CD4-positive, alpha-beta T cell treated with Interleukin-2 at 100 ng/mL for 4 hours (primary cell): Measurements from ENCODE around the gene FTO.

Experiments
- DNase-seq: peaks from one replicate; pipeline ENCODE4 v3.0.0-alpha.2; 2020; ENCODE audit warnings: low spot score

FTO gene

GRCh38 chr16:53711390-53711789, 7.4 kb downstream of the FTO start:
- DNase-seq, result no peak

- DNase-seq, result no peak
Observed at GRCh38 chr16:53712065-53712464, 8.1 kb downstream of the FTO start.

- no peak for DNase-seq
Observed at GRCh38 chr16:53713403-53714204, 9.6 kb downstream of the FTO start.

DNA sequence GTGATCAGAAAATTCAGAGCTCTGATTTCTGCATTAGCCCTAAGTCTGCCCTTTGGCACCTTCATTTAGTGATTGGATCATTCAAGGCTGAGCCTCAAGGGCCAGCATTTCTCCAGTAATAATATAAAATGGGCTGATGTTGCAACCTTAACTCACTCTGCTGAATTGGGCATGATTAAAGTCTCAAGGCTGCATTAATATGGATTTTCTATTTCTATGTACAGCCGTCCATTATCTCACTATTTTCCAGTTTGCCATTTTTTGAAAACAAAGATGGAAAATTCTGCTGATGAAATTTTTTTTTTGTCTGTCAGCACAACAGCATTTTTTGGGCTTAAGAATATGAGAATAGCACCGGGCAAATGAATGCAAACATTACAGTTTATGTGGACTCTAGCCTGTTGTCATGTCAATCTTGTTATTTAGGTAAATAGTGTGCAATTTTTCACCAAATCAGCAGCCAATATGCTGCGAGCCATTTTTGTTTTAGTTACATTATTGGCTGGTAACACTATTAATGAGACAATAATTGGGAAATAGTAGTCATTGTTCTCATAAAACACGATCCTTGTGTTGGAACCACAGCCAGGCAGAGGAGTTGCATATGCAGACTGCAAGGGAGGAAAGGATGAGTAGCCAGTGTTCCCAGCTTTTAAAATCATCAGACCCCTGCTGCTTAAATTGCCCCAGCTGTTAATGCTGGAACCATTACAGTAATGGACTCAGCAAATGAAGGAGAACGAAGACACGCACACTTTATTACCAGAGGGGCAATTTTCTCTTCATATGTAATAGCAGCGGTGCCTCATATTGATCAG, 10.5 kb downstream of the FTO start:
- DNase-seq, result no peak

- no peak for DNase-seq
Observed at GRCh38 chr16:53715023-53715384, 11.0 kb downstream of the FTO start.

GRCh38 chr16:53717577-53717976, 13.6 kb downstream of the FTO start:
- no peak for DNase-seq

- DNase-seq, result no peak
Observed at GRCh38 chr16:53721017-53721416, 17.1 kb downstream of the FTO start.

GRCh38 chr16:53726625-53727024, 22.7 kb downstream of the FTO start:
- DNase-seq, result no peak

- DNase-seq, result no peak
Observed at GRCh38 chr16:53730693-53731092, 26.7 kb downstream of the FTO start.

- DNase-seq, result no peak
Observed at GRCh38 chr16:53732296-53732929, 28.5 kb downstream of the FTO start.

DNA sequence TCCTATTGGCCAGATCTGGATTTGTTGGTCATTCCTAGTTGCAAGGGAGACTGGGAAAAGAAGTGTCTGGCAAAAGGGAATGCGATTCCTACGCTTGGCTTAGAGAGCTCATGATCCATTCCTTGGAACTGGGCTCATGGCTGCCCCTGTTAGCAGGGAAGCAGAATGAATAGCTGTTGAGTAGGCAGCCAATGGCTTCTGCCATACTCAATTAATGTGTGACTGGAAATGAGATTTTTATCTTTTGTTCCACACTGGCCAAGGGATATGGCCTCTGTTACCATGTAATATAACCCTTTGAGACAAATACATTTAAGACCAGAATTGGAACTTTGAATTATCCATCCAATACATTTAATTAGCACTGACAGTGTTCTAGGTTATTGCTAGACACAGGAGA, 31.0 kb downstream of the FTO start:
- DNase-seq, result no peak

DNA sequence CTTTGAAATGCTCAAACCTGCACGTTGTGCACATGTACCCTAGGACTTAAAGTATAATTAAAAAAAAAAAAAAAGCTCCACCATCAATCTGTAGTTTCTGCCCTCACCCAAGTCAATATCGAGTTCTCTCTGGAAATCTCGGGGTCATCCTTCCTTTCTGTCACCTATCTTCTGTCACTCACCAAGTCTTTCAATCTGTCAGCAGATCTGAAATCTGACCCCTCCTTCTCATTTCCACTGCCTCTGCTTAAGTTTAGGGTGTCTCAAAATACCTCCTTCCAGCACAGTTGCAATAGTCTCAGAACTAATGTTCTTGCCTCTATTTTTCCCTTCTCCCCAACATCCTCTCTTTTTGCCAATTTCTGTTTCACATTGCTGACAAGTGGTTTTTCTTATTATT, 32.3 kb downstream of the FTO start:
- DNase-seq, result no peak

GRCh38 chr16:53737552-53737951, 33.6 kb downstream of the FTO start:
- no peak for DNase-seq

DNA sequence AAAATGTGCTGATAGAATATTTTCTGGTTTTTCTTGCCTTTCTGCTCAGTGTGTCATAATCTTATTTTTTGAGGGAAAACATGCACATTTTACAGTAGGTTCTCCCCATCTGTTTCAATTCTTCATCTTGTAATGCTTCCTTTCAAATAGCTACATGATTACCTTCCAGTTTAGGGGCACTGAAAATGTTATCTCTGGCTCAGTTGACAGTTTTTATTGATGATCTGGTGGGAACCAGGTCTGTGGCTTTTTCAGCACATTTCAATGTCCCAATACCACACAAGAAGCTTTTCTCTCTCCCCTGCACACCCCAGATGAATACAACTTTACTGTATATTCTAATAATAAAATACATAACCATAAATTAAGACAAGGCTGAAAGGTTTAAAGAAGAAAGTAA, 36.5 kb downstream of the FTO start:
- no peak for DNase-seq

DNA sequence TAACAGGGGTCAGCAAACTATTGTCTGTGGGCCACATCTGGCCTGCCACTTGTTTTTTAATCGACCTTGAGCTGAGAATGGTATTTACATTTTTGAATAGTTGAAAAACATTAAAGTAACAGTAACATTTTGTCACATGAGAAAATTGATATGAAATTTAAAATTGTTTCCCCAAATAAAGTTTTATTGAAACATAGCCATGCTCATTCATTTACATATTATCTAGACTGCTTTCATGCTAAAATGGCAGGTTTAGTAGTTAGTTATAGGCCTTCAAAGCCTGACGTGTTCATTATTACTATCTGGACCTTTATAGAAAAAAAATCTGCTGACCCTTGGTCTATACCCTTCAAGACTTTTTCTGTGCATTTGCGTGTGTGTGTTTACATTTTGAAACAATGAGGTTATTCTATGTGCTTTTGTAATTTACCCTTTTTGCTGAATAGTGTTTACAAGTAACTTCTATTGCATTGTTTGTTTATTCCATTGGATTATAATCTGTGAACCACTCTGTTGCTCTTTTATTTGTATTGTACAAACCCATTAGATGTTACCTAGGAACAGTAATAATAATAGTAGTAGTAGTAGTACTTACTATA, 37.1 kb downstream of the FTO start:
- DNase-seq, result no peak

DNA sequence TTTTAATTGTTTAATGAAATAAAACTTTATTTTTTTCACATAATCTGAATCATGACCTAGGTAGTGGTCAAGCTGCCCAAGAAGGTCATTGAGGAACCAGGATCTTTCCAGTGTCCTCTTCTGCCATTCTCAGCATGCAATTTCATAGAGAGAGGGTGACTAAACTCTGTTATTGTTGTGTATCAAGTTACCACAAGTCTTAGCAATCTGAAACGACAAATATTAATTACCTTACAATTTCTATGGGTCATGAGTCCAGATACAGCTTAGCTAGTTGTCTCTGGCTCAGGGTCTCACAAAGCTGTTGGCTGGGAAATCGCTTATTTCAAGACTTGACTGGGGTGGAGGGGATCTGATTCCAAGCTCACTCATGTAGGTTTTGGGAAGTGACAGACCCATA, 37.6 kb downstream of the FTO start:
- DNase-seq, result no peak

DNA sequence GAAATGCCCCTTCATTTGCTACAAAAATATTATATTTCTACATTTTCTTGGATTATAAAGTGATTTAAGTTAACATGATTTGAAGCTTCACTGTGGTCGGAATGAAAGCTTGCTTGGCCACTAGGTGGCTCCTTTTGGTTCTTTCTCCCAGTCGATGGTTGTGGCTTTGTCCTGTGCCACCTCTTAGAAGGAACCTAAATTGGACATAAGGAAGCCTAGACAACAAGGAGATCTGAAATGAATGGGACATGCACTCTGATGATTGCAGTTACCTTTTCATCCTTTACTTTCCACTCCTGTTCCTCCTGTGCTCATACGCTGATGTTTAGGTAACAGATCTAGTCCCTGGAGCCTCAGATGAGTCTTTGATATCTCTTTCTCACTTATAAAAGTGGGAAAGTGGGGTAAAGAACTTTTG, 39.2 kb downstream of the FTO start:
- DNase-seq, result peak; percentile 23

DNA sequence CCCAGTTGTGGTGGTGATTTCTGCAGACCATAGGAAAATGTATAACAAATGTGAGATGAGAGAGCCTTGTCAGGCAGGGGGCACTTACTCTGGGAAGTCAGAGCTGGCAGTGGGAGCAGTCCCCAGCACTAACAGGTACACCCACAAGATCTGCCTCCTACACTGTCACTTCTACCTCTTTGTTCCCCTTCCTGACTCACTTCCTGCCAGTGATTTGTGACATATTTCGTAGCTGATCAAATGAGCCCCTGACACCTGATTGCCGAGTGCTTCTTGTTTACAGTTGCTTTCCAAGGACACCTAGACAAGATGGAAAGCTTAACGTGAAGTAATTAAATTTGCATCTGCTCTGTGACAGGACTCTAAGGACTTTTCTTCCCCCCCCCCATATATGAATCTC, 40.5 kb downstream of the FTO start:
- peak; percentile 44 for DNase-seq

DNA sequence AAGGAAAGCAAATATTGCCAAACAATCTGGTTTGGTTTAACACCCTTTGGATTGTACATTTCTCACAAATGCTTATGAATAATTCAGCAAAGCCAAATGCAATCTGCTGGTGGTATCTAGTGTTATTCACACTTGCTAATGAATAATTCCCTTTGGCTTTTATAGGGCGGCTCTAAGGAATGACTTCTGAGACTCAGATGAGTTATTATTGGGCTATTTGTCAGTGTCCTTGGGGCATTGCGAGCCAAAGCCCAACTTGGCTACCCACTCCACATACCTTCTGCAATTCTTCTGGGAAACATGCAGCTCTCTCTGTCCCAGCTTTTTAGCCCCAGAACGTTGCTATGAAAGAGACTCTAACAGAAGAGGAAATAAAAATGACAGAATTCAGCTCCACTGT, 41.1 kb downstream of the FTO start:
- DNase-seq, result no peak

DNA sequence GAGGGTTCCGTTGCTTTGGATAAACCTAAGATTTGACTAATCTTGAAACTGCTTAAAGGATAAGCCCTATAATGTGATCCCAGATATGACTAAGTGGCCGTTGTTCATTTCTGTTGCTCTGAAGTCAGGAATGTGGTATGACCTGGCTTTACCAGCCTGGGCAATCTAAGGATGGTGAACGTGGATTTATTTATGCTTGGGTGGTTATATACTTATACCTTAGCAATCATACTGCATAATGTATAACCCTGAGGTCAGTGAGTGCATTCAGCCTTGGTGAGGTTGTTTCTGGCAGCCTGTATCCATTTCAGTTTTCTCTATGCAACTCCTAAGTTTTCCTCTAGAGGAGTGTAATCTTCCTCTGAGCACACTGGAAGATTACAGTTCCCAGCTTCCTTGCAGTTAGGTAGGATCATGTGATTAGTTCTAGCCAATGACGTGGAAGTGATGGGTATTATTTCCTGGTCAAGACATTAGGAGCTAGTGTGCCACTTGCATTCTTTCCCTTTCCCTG, 41.9 kb downstream of the FTO start:
- DNase-seq, result no peak

DNA sequence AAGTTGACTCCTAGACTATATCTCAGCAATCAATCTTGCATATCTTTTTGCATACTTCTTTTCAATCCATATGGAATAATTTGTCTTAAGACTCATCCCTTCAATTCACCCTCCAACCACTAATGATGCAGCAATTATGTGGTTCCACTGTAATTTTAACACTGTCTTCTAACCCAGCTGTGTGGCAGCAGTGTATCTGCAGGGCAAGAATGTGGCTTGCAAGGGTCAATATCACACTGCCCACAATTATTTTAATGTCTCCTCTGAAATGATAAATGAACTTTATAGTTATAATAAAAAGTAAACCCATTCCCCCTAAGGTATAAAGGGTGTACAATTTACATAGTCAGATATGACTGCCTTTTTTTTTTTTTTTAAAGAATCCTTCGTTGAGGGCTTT, 48.6 kb downstream of the FTO start:
- DNase-seq, result no peak

- no peak for DNase-seq
Observed at GRCh38 chr16:53753431-53753830, 49.5 kb downstream of the FTO start.
